ENCODE data around the gene TMEM121. TPM values are rescaled to one million over a fixed set of nuclear protein-coding genes. Genes with fewer than 3 reads are reported as not detected.
A peak's percentile ranks its signal among the peaks of the same experiment; 100 is the strongest.
"Not testable (repeated sequence)": the region's sequence is repeated elsewhere in the genome, so short reads cannot be mapped to it uniquely, and the experiment has no call there.

TMEM121 gene
- total RNA-seq, 1 donor from 2014 or later: 4.4 TPM

GRCh38 chr14:105538481-105539049 is 12.2 kb downstream of the TMEM121 start:
- no peak for DNase-seq (ENCODE audit: low spot score)
- no peak for ATAC-seq

GRCh38 chr14:105540811-105541210 is 14.4 kb downstream of the TMEM121 start:
- ATAC-seq: no peak
- DNase-seq (ENCODE audit: low spot score): no peak

- ATAC-seq: no peak
- no peak for DNase-seq (ENCODE audit: low spot score)
Measured at GRCh38 chr14:105541218-105541875, 15.0 kb downstream of the TMEM121 start.

- not testable (repeated sequence) for ATAC-seq
Measured at GRCh38 chr14:105545676-105546075, 19.3 kb downstream of the TMEM121 start.

GRCh38 chr14:105546410-105546809 is 20.0 kb downstream of the TMEM121 start:
- not testable (repeated sequence) for DNase-seq (ENCODE audit: low spot score); ATAC-seq

More at GRCh38 chr14:105545676-105546075, 19.3 kb downstream of the TMEM121 start:
- DNase-seq (ENCODE audit: low spot score): not testable (repeated sequence)

GRCh38 chr14:105547072-105547471 is 20.7 kb downstream of the TMEM121 start:
- DNase-seq (ENCODE audit: low spot score); ATAC-seq: not testable (repeated sequence)

- DNase-seq (ENCODE audit: low spot score): no peak
- no peak for ATAC-seq
Measured at GRCh38 chr14:105547741-105548169, 21.4 kb downstream of the TMEM121 start.

GRCh38 chr14:105549481-105549880 is 23.1 kb downstream of the TMEM121 start:
- no peak for ATAC-seq
- DNase-seq (ENCODE audit: low spot score): no peak

GRCh38 chr14:105554022-105554421 is 27.6 kb downstream of the TMEM121 start:
- ATAC-seq (no peak), DNase-seq (ENCODE audit: low spot score) (no peak)

- no peak for ATAC-seq
- no peak for DNase-seq (ENCODE audit: low spot score)
Measured at GRCh38 chr14:105554523-105554922, 28.1 kb downstream of the TMEM121 start.

- ATAC-seq; DNase-seq (ENCODE audit: low spot score): not testable (repeated sequence)
Measured at GRCh38 chr14:105557671-105558070, 31.3 kb downstream of the TMEM121 start.

- not testable (repeated sequence) for ATAC-seq; DNase-seq (ENCODE audit: low spot score)
Measured at GRCh38 chr14:105558449-105559154, 32.2 kb downstream of the TMEM121 start.

GRCh38 chr14:105559384-105560047 is 33.1 kb downstream of the TMEM121 start:
- ATAC-seq: peak; percentile 83
- DNase-seq (ENCODE audit: low spot score): not testable (repeated sequence)

- ATAC-seq: peak; percentile 78
- not testable (repeated sequence) for DNase-seq (ENCODE audit: low spot score)
Measured at GRCh38 chr14:105560048-105560669, 33.8 kb downstream of the TMEM121 start.

GRCh38 chr14:105561345-105561744 is 35.0 kb downstream of the TMEM121 start:
- not testable (repeated sequence) for ATAC-seq; DNase-seq (ENCODE audit: low spot score)

GRCh38 chr14:105562713-105563346 is 36.4 kb downstream of the TMEM121 start:
- DNase-seq (ENCODE audit: low spot score) (no peak), ATAC-seq (no peak)

GRCh38 chr14:105563347-105563737 is 37.0 kb downstream of the TMEM121 start:
- no peak for DNase-seq (ENCODE audit: low spot score)

GRCh38 chr14:105564536-105564935 is 38.2 kb downstream of the TMEM121 start:
- not testable (repeated sequence) for ATAC-seq; DNase-seq (ENCODE audit: low spot score)

More at GRCh38 chr14:105563347-105563737, 37.0 kb downstream of the TMEM121 start:
- ATAC-seq: no peak

- ATAC-seq; DNase-seq (ENCODE audit: low spot score): not testable (repeated sequence)
Measured at GRCh38 chr14:105565185-105565919, 39.0 kb downstream of the TMEM121 start.
